ENCODE data around the gene CPEB2.
"Not testable (repeated sequence)": the region's sequence is repeated elsewhere in the genome, so short reads cannot be mapped to it uniquely, and the experiment has no call there.

The CPEB2 gene

GRCh38 chr4:15060213-15060612, 57.9 kb downstream of the CPEB2 start:
- Mint-ChIP-seq H3K4me1 (no peaks in the 10 kb centered on the region), H3K9me3 (no peaks in the 10 kb centered on the region), H3K27me3 (no peaks in the 10 kb centered on the region), H3K36me3 (ENCODE audit: low read depth) (peaks cover 32% of the 10 kb centered on the region), H3K27ac (no peak overlapping the region), H3K4me3 (no peak overlapping the region)
- ATAC-seq (no peak), DNase-seq (no peak)

DNA sequence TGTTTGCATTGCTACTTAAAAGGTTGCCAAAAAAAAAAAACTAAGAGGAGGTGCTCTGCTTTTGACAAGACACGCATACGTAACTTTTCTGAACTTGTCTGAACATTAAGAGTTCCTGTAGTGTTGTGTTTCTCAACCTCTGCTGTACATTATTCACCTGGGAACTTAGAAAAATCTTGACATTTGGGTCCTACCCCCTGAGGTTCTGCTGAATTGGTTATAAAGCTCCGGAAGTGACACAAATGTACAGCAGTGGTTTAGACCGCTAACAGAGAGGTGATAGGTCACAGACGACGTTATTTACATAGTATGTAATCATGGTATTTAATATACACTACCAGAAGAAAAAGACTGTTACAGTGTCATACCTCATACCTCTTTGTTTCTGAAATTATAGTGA, 61.1 kb downstream of the CPEB2 start:
- H3K36me3 Mint-ChIP-seq (ENCODE audit: low read depth) = peaks cover 18% of the 10 kb centered on the region
- no peak overlapping the region for H3K4me3 Mint-ChIP-seq
- ATAC-seq (no peak), DNase-seq (no peak)
- H3K4me1 Mint-ChIP-seq = no peaks in the 10 kb centered on the region
- H3K27me3 Mint-ChIP-seq = no peaks in the 10 kb centered on the region
- H3K9me3 Mint-ChIP-seq = no peaks in the 10 kb centered on the region
- no peak overlapping the region for H3K27ac Mint-ChIP-seq

DNA sequence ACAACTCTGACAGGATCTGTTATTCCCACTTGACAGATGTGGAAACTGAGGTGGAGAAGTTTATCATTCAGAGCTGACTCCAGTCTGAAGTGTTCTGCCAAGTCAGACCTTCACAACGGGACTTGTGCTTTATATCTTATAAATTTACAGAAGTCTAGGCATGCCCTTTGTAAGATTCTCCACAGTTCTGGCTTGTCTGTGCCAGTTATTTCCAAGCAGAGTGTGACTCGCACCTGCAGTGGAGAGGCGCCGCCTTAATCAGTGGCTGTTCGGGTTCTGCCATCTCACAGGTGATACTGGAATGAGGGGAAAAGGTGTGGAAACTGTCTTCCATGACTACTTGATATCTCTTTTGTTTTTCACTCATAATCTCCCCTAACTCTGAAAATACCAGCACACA, 63.2 kb downstream of the CPEB2 start:
- Mint-ChIP-seq H3K27ac (no peak overlapping the region), H3K36me3 (ENCODE audit: low read depth) (peaks cover 15% of the 10 kb centered on the region), H3K4me1 (no peaks in the 10 kb centered on the region), H3K27me3 (no peaks in the 10 kb centered on the region), H3K9me3 (no peaks in the 10 kb centered on the region), H3K4me3 (no peak overlapping the region)
- DNase-seq = no peak
- no peak for ATAC-seq

DNA sequence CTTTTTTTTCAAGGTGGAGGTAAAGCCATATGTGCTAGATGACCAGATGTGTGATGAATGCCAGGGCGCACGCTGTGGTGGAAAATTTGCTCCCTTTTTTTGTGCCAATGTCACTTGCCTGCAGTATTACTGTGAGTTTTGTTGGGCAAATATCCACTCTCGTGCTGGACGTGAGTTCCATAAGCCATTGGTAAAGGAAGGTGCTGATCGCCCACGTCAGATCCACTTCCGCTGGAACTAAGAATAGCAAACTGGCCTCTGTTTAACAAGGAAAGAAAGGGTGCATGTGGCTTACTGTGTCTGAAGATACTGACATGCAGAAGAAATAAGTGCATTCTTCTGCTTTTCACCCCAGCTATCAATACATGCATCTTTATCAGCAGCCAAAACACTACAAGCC, 63.9 kb downstream of the CPEB2 start:
- Mint-ChIP-seq H3K27me3 (no peaks in the 10 kb centered on the region), H3K9me3 (no peaks in the 10 kb centered on the region), H3K4me3 (no peak overlapping the region), H3K27ac (no peak overlapping the region), H3K4me1 (no peaks in the 10 kb centered on the region), H3K36me3 (ENCODE audit: low read depth) (peaks cover 19% of the 10 kb centered on the region)
- ATAC-seq = no peak
- DNase-seq = no peak

GRCh38 chr4:15068298-15068697, 66.0 kb downstream of the CPEB2 start:
- ATAC-seq (no peak), DNase-seq (no peak)
- H3K9me3 Mint-ChIP-seq = peaks cover 7% of the 10 kb centered on the region
- H3K4me3 Mint-ChIP-seq = no peak overlapping the region
- H3K4me1 Mint-ChIP-seq = no peaks in the 10 kb centered on the region
- H3K36me3 Mint-ChIP-seq (ENCODE audit: low read depth) = peaks cover 18% of the 10 kb centered on the region
- H3K27me3 Mint-ChIP-seq = no peaks in the 10 kb centered on the region
- no peak overlapping the region for H3K27ac Mint-ChIP-seq

DNA sequence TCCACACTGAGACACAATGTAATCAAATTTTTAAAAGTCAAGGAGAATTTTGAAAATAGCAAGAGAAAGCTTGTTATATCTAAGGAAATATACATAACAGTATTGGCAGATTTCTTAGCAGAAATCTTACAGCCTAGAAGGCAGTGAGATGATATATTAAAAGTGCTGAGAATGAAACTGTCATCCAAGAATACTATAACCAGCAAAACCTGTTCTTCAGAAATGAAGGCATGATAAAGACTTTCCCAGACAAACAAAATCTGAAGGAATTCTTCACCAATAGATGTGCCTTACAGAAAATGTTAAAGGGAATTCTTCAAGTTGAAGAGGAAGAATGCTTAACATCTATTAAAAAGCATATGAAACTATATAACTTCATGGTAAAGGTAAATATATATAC, 73.6 kb downstream of the CPEB2 start:
- no peaks in the 10 kb centered on the region for H3K4me1 Mint-ChIP-seq
- H3K27me3 Mint-ChIP-seq = peaks cover 11% of the 10 kb centered on the region
- no peak overlapping the region for H3K4me3 Mint-ChIP-seq
- no peak overlapping the region for H3K27ac Mint-ChIP-seq
- ATAC-seq (no peak), DNase-seq (no peak)
- H3K36me3 Mint-ChIP-seq (ENCODE audit: low read depth) = peaks cover 5% of the 10 kb centered on the region
- H3K9me3 Mint-ChIP-seq = peaks cover 36% of the 10 kb centered on the region

GRCh38 chr4:15077969-15078368, 75.7 kb downstream of the CPEB2 start:
- DNase-seq (no peak), ATAC-seq (no peak)
- Mint-ChIP-seq H3K27ac (no peak overlapping the region), H3K4me3 (no peak overlapping the region), H3K36me3 (ENCODE audit: low read depth) (peaks cover 2% of the 10 kb centered on the region), H3K4me1 (no peaks in the 10 kb centered on the region), H3K27me3 (peaks cover 11% of the 10 kb centered on the region), H3K9me3 (peaks cover 31% of the 10 kb centered on the region)

- ATAC-seq (no peak), DNase-seq (no peak)
- Mint-ChIP-seq H3K36me3 (ENCODE audit: low read depth) (no peaks in the 10 kb centered on the region), H3K27me3 (peaks cover 11% of the 10 kb centered on the region), H3K4me1 (no peaks in the 10 kb centered on the region), H3K27ac (no peak overlapping the region), H3K4me3 (no peak overlapping the region), H3K9me3 (peaks cover 23% of the 10 kb centered on the region)
Measured at GRCh38 chr4:15078682-15079642, 76.7 kb downstream of the CPEB2 start.

GRCh38 chr4:15084780-15085179, 82.5 kb downstream of the CPEB2 start:
- no peaks in the 10 kb centered on the region for H3K36me3 Mint-ChIP-seq (ENCODE audit: low read depth)
- no peak overlapping the region for H3K4me3 Mint-ChIP-seq
- ATAC-seq (no peak), DNase-seq (no peak)
- peaks cover 7% of the 10 kb centered on the region for H3K27me3 Mint-ChIP-seq
- peaks cover 5% of the 10 kb centered on the region for H3K9me3 Mint-ChIP-seq
- H3K27ac Mint-ChIP-seq = no peak overlapping the region
- H3K4me1 Mint-ChIP-seq = no peaks in the 10 kb centered on the region

DNA sequence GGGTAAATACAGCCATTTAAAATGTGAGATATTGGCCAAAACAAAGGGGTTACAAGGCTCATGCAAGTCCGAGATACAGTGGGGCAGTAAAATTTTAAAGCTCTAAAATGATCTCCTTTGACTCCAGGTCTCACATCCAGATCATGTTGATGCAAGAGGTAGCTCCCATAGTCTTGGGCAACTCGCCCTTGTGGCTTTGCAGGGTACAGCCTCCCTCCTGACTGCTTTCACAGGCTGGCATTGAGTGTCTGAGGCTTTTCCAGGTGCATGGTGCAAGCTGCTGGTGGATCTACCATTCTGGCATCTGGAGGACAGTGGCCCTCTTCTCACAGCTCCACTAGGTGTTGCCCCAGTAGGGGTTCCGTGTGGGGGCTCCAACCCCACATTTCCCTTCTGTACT, 83.5 kb downstream of the CPEB2 start:
- H3K4me3 Mint-ChIP-seq; H3K27ac Mint-ChIP-seq; H3K4me1 Mint-ChIP-seq; DNase-seq; H3K36me3 Mint-ChIP-seq (ENCODE audit: low read depth); H3K27me3 Mint-ChIP-seq; ATAC-seq; H3K9me3 Mint-ChIP-seq: not testable (repeated sequence)

GRCh38 chr4:15086259-15086658, 84.0 kb downstream of the CPEB2 start:
- not testable (repeated sequence) for H3K9me3 Mint-ChIP-seq; H3K4me1 Mint-ChIP-seq; DNase-seq; H3K4me3 Mint-ChIP-seq; ATAC-seq; H3K27ac Mint-ChIP-seq; H3K36me3 Mint-ChIP-seq (ENCODE audit: low read depth)
- H3K27me3 Mint-ChIP-seq = peaks cover 12% of the 10 kb centered on the region

GRCh38 chr4:15088394-15089035, 86.2 kb downstream of the CPEB2 start:
- peaks cover 5% of the 10 kb centered on the region for H3K9me3 Mint-ChIP-seq
- H3K4me1 Mint-ChIP-seq = no peaks in the 10 kb centered on the region
- H3K36me3 Mint-ChIP-seq (ENCODE audit: low read depth) = no peaks in the 10 kb centered on the region
- no peak overlapping the region for H3K4me3 Mint-ChIP-seq
- ATAC-seq (no peak), DNase-seq (no peak)
- peaks cover 12% of the 10 kb centered on the region for H3K27me3 Mint-ChIP-seq
- H3K27ac Mint-ChIP-seq = no peak overlapping the region

DNA sequence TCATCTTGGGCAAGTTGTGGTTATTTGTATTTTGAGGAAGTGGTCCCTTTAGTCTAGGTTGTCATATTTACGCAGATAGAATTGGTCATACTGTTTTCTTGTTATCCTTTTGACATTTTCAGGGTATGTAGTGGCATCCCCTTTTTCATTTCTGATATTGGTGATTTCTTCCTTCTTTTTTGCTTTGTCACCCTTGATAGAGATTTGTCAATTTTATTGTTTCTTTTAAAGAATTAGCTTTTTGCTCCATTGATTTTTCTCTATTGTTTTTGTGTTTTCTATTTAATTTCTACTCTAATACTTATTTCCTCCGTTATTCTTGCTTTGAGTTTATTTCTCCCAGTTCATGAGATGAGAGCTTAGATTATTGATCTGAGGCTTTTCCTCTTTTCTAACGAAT, 87.7 kb downstream of the CPEB2 start:
- H3K36me3 Mint-ChIP-seq (ENCODE audit: low read depth) = no peaks in the 10 kb centered on the region
- ATAC-seq = no peak

GRCh38 chr4:15100380-15100779, 98.1 kb downstream of the CPEB2 start:
- ATAC-seq (no peak), DNase-seq (no peak)
- peaks cover 3% of the 10 kb centered on the region for H3K9me3 Mint-ChIP-seq
- H3K27me3 Mint-ChIP-seq = peaks cover 7% of the 10 kb centered on the region
- H3K4me3 Mint-ChIP-seq = no peak overlapping the region
- no peak overlapping the region for H3K27ac Mint-ChIP-seq
- peaks cover 2% of the 10 kb centered on the region for H3K36me3 Mint-ChIP-seq (ENCODE audit: low read depth)
- H3K4me1 Mint-ChIP-seq = no peaks in the 10 kb centered on the region

More for the DNA sequence above, 87.7 kb downstream of the CPEB2 start:
- Mint-ChIP-seq H3K4me3 (no peak overlapping the region), H3K4me1 (no peaks in the 10 kb centered on the region), H3K27ac (no peak overlapping the region), H3K9me3 (peaks cover 5% of the 10 kb centered on the region), H3K27me3 (peaks cover 15% of the 10 kb centered on the region)
- DNase-seq = no peak

GRCh38 chr4:15100994-15101695, 98.9 kb downstream of the CPEB2 start:
- no peak overlapping the region for H3K4me3 Mint-ChIP-seq
- H3K27ac Mint-ChIP-seq = no peak overlapping the region
- ATAC-seq (no peak), DNase-seq (no peak)
- H3K36me3 Mint-ChIP-seq (ENCODE audit: low read depth) = peaks cover 2% of the 10 kb centered on the region
- H3K9me3 Mint-ChIP-seq = peaks cover 3% of the 10 kb centered on the region
- H3K4me1 Mint-ChIP-seq = no peaks in the 10 kb centered on the region
- peaks cover 7% of the 10 kb centered on the region for H3K27me3 Mint-ChIP-seq
